Activated naive CD4-positive, alpha-beta T cell treated with anti-CD3 and anti-CD28 coated beads, Interleukin-2, amount 50 U/mL, for 24 hours (primary cell): ENCODE measurements around the gene PRICKLE2.

Experiments
- H3K27ac Mint-ChIP-seq: one replicate; pipeline ENCODE4 v1.8.0; 2021; ENCODE audit warnings: mild to moderate bottlenecking, mixed read lengths
- H3K27me3 Mint-ChIP-seq: one replicate; pipeline ENCODE4 v1.8.0; 2021; ENCODE audit warnings: mixed read lengths
- H3K36me3 Mint-ChIP-seq: one replicate; pipeline ENCODE4 v1.8.0; 2021; ENCODE audit warnings: mixed read lengths
- H3K4me1 Mint-ChIP-seq: one replicate; pipeline ENCODE4 v1.8.0; 2021; ENCODE audit warnings: mixed read lengths
- H3K4me3 Mint-ChIP-seq: one replicate; pipeline ENCODE4 v1.8.0; 2021; ENCODE audit warnings: mild to moderate bottlenecking, mixed read lengths
- H3K9me3 Mint-ChIP-seq: one replicate; pipeline ENCODE4 v1.8.0; 2021; ENCODE audit warnings: mixed read lengths

The PRICKLE2 gene

GRCh38 chr3:64081235-64081630 lies 144.0 kb downstream of the PRICKLE2 start:
- Mint-ChIP-seq H3K27me3 (peaks cover 10% of the 10 kb centered on the region), H3K4me3 (no peak overlapping the region), H3K27ac (no peak overlapping the region), H3K36me3 (no peaks in the 10 kb centered on the region), H3K4me1 (no peaks in the 10 kb centered on the region), H3K9me3 (no peaks in the 10 kb centered on the region)

GRCh38 chr3:64080616-64081234 lies 144.5 kb downstream of the PRICKLE2 start:
- Mint-ChIP-seq H3K4me1 (no peaks in the 10 kb centered on the region), H3K9me3 (no peaks in the 10 kb centered on the region), H3K4me3 (no peak overlapping the region), H3K36me3 (no peaks in the 10 kb centered on the region), H3K27ac (no peak overlapping the region), H3K27me3 (peaks cover 12% of the 10 kb centered on the region)

DNA sequence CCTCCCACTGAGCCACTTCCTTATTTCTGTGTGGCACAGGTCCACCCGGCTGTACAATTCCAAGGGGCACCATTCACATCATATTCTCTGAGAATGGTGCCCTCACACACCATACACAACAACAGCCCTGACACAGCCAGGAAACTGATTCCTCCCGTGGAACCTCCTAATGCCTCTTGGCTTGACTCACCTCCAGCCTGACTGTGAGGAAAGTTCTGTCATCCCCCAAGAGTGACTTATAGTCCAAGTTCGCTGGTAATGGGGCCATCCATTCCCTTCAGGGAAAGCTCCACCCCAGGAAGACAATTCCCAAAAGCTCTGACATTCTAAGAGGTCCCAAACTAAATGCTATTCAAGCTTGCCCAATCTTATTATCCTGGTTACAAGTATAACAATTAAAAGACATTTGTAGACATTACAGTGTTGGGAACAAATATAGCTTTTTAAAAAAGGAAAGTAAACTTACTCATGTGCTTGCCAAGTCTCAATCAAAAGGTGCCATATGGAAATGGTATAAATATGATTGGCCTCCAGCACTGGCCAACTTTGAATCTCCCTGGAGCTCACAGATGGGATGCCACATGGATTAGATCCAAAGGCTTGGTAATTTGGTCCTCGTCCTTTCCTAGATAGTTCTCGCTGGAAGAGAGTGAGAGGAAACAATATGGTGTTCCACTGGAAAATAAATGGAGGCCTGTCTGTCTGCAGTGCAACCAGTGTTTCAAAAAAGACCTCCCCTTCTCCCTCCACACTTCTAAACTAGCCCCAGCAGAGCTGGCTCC lies 145.7 kb downstream of the PRICKLE2 start:
- no peaks in the 10 kb centered on the region for H3K9me3 Mint-ChIP-seq

GRCh38 chr3:64078966-64079365 lies 146.3 kb downstream of the PRICKLE2 start:
- Mint-ChIP-seq H3K27me3 (peaks cover 14% of the 10 kb centered on the region), H3K9me3 (no peaks in the 10 kb centered on the region), H3K4me1 (no peaks in the 10 kb centered on the region), H3K27ac (no peak overlapping the region), H3K36me3 (no peaks in the 10 kb centered on the region), H3K4me3 (no peak overlapping the region)

More for the DNA sequence above, 145.7 kb downstream of the PRICKLE2 start:
- Mint-ChIP-seq H3K27ac (no peak overlapping the region), H3K4me3 (no peak overlapping the region), H3K36me3 (no peaks in the 10 kb centered on the region), H3K27me3 (peaks cover 12% of the 10 kb centered on the region), H3K4me1 (no peaks in the 10 kb centered on the region)

GRCh38 chr3:64074895-64075679 lies 150.2 kb downstream of the PRICKLE2 start:
- no peaks in the 10 kb centered on the region for H3K36me3 Mint-ChIP-seq
- H3K4me3 Mint-ChIP-seq = no peak overlapping the region
- H3K9me3 Mint-ChIP-seq = no peaks in the 10 kb centered on the region
- H3K27me3 Mint-ChIP-seq = peaks cover 29% of the 10 kb centered on the region
- no peak overlapping the region for H3K27ac Mint-ChIP-seq
- H3K4me1 Mint-ChIP-seq = no peaks in the 10 kb centered on the region

DNA sequence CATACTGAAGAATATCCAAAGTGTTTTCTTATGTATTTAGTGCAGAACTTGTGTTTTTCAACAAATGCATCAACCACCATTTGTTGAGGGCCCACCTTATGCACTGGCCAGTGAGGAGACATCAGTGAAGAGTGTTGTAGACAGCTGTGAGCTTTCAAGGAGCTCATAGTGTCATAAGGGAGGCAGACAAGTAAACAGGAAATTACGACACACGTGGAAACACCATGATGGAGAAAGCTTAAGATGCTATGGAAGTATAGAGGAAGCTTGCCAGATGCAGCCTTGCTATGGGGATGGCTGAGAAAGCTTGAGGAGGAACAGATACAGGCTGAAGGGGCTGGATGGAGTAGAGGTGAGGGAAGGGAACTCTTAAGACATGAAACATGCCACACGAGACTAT lies 151.2 kb downstream of the PRICKLE2 start:
- H3K9me3 Mint-ChIP-seq = no peaks in the 10 kb centered on the region
- H3K4me3 Mint-ChIP-seq = no peak overlapping the region
- H3K36me3 Mint-ChIP-seq = no peaks in the 10 kb centered on the region

GRCh38 chr3:64073158-64073761 lies 152.0 kb downstream of the PRICKLE2 start:
- H3K27me3 Mint-ChIP-seq = peaks cover 25% of the 10 kb centered on the region
- H3K36me3 Mint-ChIP-seq = no peaks in the 10 kb centered on the region
- no peak overlapping the region for H3K27ac Mint-ChIP-seq
- no peak overlapping the region for H3K4me3 Mint-ChIP-seq
- no peaks in the 10 kb centered on the region for H3K4me1 Mint-ChIP-seq
- H3K9me3 Mint-ChIP-seq = no peaks in the 10 kb centered on the region

More for the DNA sequence above, 151.2 kb downstream of the PRICKLE2 start:
- Mint-ChIP-seq H3K27me3 (peaks cover 26% of the 10 kb centered on the region), H3K4me1 (no peaks in the 10 kb centered on the region), H3K27ac (no peak overlapping the region)

DNA sequence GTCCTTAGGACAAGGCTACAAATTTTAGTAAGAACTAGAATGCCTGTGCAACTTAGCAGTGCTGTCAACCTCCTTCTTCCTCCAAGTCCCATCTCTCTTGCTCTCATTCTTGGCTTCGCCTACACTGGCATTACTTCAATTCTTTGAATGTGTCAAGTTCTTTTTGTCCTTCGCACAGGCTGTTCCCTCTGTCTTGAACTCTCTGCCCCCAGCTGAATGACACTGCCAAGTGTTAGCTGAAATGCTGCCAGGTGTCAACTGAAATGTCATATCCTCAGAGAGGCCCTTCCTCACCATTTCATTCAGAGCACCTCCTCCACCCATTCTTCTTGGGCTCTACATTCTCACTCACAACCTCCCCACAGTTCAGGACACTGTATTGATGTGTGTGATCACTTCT lies 153.1 kb downstream of the PRICKLE2 start:
- Mint-ChIP-seq H3K4me3 (no peak overlapping the region), H3K4me1 (no peaks in the 10 kb centered on the region), H3K27me3 (peaks cover 25% of the 10 kb centered on the region), H3K36me3 (no peaks in the 10 kb centered on the region), H3K27ac (no peak overlapping the region), H3K9me3 (no peaks in the 10 kb centered on the region)

- Mint-ChIP-seq H3K4me1 (no peaks in the 10 kb centered on the region), H3K4me3 (no peak overlapping the region), H3K27ac (no peak overlapping the region), H3K36me3 (no peaks in the 10 kb centered on the region), H3K27me3 (peaks cover 26% of the 10 kb centered on the region), H3K9me3 (no peaks in the 10 kb centered on the region)
Observed at GRCh38 chr3:64070704-64071103, 154.6 kb downstream of the PRICKLE2 start.

DNA sequence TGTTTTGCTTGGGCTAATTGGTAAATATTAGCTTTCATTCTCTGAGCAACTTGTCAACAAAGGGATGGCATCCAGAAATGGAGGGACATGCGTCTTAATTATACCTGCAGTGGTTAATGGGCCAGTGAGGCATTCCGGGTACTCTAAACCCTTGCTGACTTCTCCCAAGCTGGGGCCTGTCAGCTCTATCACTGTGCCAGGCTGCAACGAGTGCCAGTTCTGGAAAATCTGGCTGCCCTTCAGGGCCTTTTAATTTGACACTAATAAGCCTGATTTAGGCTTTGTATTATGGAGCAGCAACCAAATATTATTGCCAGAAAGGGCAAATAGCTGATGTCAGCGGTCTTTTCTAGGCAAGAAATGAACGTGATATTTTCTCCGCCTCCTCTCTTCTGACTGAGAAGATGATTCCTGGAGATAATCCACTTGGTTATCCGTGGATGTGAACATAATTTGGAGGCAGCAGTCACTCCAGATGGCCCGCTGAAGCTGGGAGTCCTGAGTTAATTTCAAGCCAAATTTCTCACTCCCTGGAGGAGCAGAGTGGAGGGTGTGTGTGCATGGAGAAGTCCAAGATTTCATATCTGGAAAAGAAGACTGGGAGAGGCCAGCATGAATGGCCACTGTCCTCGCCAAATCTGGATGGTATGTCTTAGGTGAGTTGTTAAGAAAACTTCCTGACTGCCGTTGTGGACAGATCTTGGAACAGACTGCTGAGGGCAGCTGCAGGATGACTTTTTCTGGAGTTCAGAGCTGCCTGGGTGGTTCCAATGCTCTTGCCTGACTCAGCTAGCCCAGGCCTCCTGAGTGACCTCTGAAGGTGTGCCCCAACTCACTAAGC lies 157.5 kb downstream of the PRICKLE2 start:
- H3K4me3 Mint-ChIP-seq = no peak overlapping the region
- no peaks in the 10 kb centered on the region for H3K9me3 Mint-ChIP-seq
- no peaks in the 10 kb centered on the region for H3K36me3 Mint-ChIP-seq
- H3K27me3 Mint-ChIP-seq = peaks cover 18% of the 10 kb centered on the region
- H3K27ac Mint-ChIP-seq = no peak overlapping the region
- no peaks in the 10 kb centered on the region for H3K4me1 Mint-ChIP-seq

DNA sequence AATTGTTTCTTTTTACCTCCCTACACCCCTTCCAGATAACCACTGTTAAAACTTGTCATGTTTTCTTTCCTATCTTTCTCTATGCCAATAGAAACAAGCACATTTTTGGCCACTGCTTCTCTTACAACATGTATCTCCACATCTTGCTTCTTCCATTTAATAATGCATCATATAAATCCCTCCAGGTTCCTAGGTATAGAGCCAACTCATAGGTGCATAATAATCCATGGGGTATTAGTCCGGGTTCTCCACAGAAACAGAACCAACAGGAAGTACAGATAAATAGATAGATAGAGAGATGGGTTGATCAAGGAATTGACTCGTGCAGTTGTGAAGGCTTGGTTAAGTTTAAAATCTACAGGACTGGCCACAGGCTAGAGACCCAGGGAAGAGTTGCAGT lies 160.5 kb downstream of the PRICKLE2 start:
- Mint-ChIP-seq H3K4me1 (no peaks in the 10 kb centered on the region), H3K9me3 (no peaks in the 10 kb centered on the region), H3K27ac (no peak overlapping the region), H3K27me3 (peaks cover 10% of the 10 kb centered on the region), H3K36me3 (no peaks in the 10 kb centered on the region), H3K4me3 (no peak overlapping the region)

DNA sequence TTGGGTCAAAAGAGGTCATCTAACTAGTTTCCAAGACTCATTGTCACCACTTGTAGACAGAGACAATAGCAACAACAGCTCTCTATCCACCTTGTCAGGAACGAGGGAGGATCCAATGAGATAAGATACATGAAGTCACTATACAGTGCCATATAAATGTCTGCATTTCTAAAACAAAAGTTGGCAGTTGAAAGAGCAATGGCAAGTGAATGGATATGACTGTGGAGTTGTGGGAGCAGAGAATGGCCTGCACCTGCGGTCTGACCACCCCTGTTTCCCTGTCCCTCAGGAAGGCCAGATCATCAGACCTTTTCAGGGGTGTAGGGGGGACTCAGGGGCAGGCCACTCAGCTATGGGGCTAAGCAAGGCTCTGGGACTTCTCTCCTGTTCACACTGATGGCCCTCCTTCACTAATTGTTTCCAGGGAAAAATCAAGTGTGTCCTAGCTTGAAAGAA lies 161.3 kb downstream of the PRICKLE2 start:
- no peaks in the 10 kb centered on the region for H3K4me1 Mint-ChIP-seq
- no peak overlapping the region for H3K27ac Mint-ChIP-seq

GRCh38 chr3:64063207-64063982 lies 161.9 kb downstream of the PRICKLE2 start:
- no peaks in the 10 kb centered on the region for H3K36me3 Mint-ChIP-seq
- H3K4me3 Mint-ChIP-seq = no peak overlapping the region
- H3K9me3 Mint-ChIP-seq = no peaks in the 10 kb centered on the region
- no peak overlapping the region for H3K27ac Mint-ChIP-seq
- no peaks in the 10 kb centered on the region for H3K4me1 Mint-ChIP-seq
- H3K27me3 Mint-ChIP-seq = peaks cover 8% of the 10 kb centered on the region

More for the DNA sequence above, 161.3 kb downstream of the PRICKLE2 start:
- H3K27me3 Mint-ChIP-seq = peaks cover 9% of the 10 kb centered on the region
- no peaks in the 10 kb centered on the region for H3K36me3 Mint-ChIP-seq
- H3K9me3 Mint-ChIP-seq = no peaks in the 10 kb centered on the region
- no peak overlapping the region for H3K4me3 Mint-ChIP-seq

DNA sequence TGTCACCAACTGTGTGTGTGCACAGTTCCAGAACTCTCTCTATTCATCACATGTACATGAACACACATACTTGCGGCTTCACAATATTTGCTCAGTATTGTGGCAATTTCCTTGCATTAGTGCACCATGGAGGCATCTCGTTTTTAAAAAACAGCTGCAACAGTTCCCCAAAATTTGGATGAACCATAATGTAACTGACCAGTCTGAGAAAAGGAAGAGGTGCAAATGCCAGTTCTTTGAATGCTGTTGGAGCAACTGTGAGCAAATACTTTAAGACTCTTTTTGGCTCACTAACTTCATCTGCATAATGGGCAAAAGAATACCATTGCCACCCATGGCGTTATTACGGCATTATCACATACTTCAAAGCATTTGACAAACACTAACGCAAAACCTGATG lies 163.6 kb downstream of the PRICKLE2 start:
- Mint-ChIP-seq H3K36me3 (no peaks in the 10 kb centered on the region), H3K27me3 (peaks cover 15% of the 10 kb centered on the region), H3K4me1 (no peaks in the 10 kb centered on the region), H3K9me3 (no peaks in the 10 kb centered on the region), H3K4me3 (no peak overlapping the region), H3K27ac (no peak overlapping the region)
